K562 (cell line): Measurements from ENCODE around the gene ZNF490. TPM values are rescaled to one million over a fixed set of nuclear protein-coding genes. Genes with fewer than 3 reads are reported as not detected.

ENCODE experiments used
- BDP1 ChIP-seq: IDR thresholded peaks from 3 replicates; pipeline ENCODE4 v1.6.1; 2011; ENCODE audit not compliant: insufficient read length, insufficient read depth
- BRF1 ChIP-seq: IDR thresholded peaks from 3 replicates; pipeline ENCODE4 v1.6.1; 2011; ENCODE audit warnings: borderline replicate concordance, mild to moderate bottlenecking; ENCODE audit not compliant: insufficient read length; ENCODE audit errors: extremely low read depth
- CBX5 ChIP-seq: IDR thresholded peaks from 2 replicates; pipeline ENCODE4 v1.6.1; 2014; ENCODE audit warnings: low read depth, borderline replicate concordance
- GABPA ChIP-seq: fragments of 200-800 bp; sonication (Bioruptor generic); conservative IDR thresholded peaks from 2 replicates; pipeline ENCODE4 v1.6.1; 2016; ENCODE audit warnings: low read depth, missing genetic modification characterization, missing compliant biosample characterization
- GATA2 ChIP-seq: sonication (generic); formaldehyde crosslinking; IDR thresholded peaks from 2 replicates; pipeline ENCODE4 v1.4.0; 2020; ENCODE audit warnings: mild to moderate bottlenecking, missing genetic modification reagents
- MXI1 ChIP-seq: IDR thresholded peaks from 2 replicates; pipeline ENCODE4 v1.6.1; 2011; ENCODE audit warnings: low read depth, mild to moderate bottlenecking, improper control_type of control experiment, low read length
- NCOA4 ChIP-seq: fragments of 450-650 bp; IDR thresholded peaks from 2 replicates; pipeline ENCODE4 v1.6.1; 2018; ENCODE audit warnings: mild to moderate bottlenecking; ENCODE audit not compliant: partially characterized antibody
- NFE2 ChIP-seq: IDR thresholded peaks from 2 replicates; pipeline ENCODE4 v1.6.1; 2014; ENCODE audit warnings: antibody characterized with exemption, low read depth
- NUFIP1 ChIP-seq: fragments of 450-650 bp; IDR thresholded peaks from 2 replicates; pipeline ENCODE4 v1.6.1; 2018; ENCODE audit not compliant: partially characterized antibody
- PCBP2 ChIP-seq: fragments of 200-400 bp; formaldehyde crosslinking; IDR thresholded peaks from 2 replicates; pipeline ENCODE4 v1.6.1; 2018; ENCODE audit warnings: low read length, low read depth, mild to moderate bottlenecking, moderate library complexity; ENCODE audit not compliant: poor library complexity, severe bottlenecking
- ZNF77 ChIP-seq: fragments of 250-450 bp; sonication (Bioruptor Pico); IDR thresholded peaks from 2 replicates; pipeline ENCODE4 v1.5.0; 2020
- polyA plus RNA-seq, 8 experiments: library from polyadenylated mRNA; depleted of rRNA in 4 of 8; stranded (reverse) in 5 of 8; unstranded in 3 of 8; fragments of >200 nt; fragmentation: Nextera tagmentation in 2 of 8; fragmentation: Illumina TruSeq in 1 of 8; extraction: Ambion mirVana in 2 of 8; extraction: Trizol in 1 of 8; gene quantifications; 2 replicates each; pipeline versions ENCODE4 v1.2.1 to v1.2.3, GENCODE V29; 2011 to 2014; ENCODE audit warnings: inconsistent platforms in 1 of 8, missing spikeins in 1 of 8
- total RNA-seq, 7 experiments: library from RNA; depleted of rRNA in 6 of 7; stranded (reverse); fragments of >200 nt in 6 of 7; fragmentation: Illumina TruSeq in 2 of 7; extraction: Trizol in 2 of 7; gene quantifications; 2 replicates each; pipeline versions ENCODE4 v1.2.1 to v1.2.3, GENCODE V29; 2011 to 2021; ENCODE audit warnings: low replicate concordance in 1 of 7
- TF ChIP-seq, protein P1 (sequence below): fragments of 250-450 bp; sonication (Bioruptor Pico); IDR thresholded peaks from 2 replicates; pipeline ENCODE4 v1.5.0; 2020; ENCODE audit warnings: mild to moderate bottlenecking, borderline replicate concordance
- TF ChIP-seq, protein P2 (sequence below): fragments of 200-400 bp; formaldehyde crosslinking; IDR thresholded peaks from 2 replicates; pipeline ENCODE4 v1.6.1; 2017; ENCODE audit warnings: mild to moderate bottlenecking, low read depth, low read length, moderate library complexity
- TF ChIP-seq, protein P3 (sequence below): fragments of 450-650 bp; formaldehyde crosslinking; IDR thresholded peaks from 2 replicates; pipeline ENCODE4 v1.4.0; 2020; ENCODE audit warnings: mild to moderate bottlenecking
- TF ChIP-seq, protein P4 (sequence below): fragments of 450-650 bp; IDR thresholded peaks from 2 replicates; pipeline ENCODE4 v1.6.1; 2016; ENCODE audit warnings: missing biosample characterization, missing genetic modification characterization

ZNF490 gene
- total and polyA plus RNA-seq, 9 of the 15 experiments (the other 6 are each of a cell fraction or from before 2014, with no cell fraction given): 0.90 to 8.3 (median 4.4) TPM

DNA sequence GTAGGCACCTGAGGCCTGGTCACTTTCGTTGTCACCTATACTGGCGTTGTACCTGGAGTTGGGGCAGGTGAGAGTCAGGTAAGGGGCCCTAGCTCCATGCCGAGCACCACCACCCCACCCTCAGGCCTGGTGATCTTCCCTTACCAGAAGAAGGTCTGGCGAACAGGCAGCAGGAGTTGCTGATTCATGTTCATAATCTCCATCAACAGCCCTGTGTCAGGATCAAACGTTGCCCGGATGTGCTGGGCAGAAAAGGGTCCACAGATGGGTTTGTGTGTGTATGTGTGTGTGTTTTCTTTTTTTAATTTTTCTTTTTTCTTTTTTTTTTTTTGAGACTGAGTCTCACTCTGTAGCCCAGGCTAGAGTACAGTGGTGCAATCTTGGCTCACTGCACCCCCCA lies 41.6 kb upstream of the ZNF490 start (continued):
- TF ChIP-seq, protein P1, sequence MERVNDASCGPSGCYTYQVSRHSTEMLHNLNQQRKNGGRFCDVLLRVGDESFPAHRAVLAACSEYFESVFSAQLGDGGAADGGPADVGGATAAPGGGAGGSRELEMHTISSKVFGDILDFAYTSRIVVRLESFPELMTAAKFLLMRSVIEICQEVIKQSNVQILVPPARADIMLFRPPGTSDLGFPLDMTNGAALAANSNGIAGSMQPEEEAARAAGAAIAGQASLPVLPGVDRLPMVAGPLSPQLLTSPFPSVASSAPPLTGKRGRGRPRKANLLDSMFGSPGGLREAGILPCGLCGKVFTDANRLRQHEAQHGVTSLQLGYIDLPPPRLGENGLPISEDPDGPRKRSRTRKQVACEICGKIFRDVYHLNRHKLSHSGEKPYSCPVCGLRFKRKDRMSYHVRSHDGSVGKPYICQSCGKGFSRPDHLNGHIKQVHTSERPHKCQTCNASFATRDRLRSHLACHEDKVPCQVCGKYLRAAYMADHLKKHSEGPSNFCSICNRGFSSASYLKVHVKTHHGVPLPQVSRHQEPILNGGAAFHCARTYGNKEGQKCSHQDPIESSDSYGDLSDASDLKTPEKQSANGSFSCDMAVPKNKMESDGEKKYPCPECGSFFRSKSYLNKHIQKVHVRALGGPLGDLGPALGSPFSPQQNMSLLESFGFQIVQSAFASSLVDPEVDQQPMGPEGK: no peak
- TF ChIP-seq NFE2: peak; percentile 64
- TF ChIP-seq, protein P2, sequence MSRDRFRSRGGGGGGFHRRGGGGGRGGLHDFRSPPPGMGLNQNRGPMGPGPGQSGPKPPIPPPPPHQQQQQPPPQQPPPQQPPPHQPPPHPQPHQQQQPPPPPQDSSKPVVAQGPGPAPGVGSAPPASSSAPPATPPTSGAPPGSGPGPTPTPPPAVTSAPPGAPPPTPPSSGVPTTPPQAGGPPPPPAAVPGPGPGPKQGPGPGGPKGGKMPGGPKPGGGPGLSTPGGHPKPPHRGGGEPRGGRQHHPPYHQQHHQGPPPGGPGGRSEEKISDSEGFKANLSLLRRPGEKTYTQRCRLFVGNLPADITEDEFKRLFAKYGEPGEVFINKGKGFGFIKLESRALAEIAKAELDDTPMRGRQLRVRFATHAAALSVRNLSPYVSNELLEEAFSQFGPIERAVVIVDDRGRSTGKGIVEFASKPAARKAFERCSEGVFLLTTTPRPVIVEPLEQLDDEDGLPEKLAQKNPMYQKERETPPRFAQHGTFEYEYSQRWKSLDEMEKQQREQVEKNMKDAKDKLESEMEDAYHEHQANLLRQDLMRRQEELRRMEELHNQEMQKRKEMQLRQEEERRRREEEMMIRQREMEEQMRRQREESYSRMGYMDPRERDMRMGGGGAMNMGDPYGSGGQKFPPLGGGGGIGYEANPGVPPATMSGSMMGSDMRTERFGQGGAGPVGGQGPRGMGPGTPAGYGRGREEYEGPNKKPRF: no peak
- no peak for TF ChIP-seq ZNF77
- no peak for TF ChIP-seq CBX5
- TF ChIP-seq GATA2: no peak
- no peak for TF ChIP-seq BDP1
- no peak for TF ChIP-seq BRF1
- TF ChIP-seq MXI1: no peak
- TF ChIP-seq PCBP2: no peak
- TF ChIP-seq NCOA4: no peak
- TF ChIP-seq NUFIP1: no peak
- TF ChIP-seq, protein P3, sequence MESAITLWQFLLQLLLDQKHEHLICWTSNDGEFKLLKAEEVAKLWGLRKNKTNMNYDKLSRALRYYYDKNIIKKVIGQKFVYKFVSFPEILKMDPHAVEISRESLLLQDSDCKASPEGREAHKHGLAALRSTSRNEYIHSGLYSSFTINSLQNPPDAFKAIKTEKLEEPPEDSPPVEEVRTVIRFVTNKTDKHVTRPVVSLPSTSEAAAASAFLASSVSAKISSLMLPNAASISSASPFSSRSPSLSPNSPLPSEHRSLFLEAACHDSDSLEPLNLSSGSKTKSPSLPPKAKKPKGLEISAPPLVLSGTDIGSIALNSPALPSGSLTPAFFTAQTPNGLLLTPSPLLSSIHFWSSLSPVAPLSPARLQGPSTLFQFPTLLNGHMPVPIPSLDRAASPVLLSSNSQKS (CRISPR knock-in tag): no peak
- no peak for TF ChIP-seq GABPA (tag)
- TF ChIP-seq, protein P4, sequence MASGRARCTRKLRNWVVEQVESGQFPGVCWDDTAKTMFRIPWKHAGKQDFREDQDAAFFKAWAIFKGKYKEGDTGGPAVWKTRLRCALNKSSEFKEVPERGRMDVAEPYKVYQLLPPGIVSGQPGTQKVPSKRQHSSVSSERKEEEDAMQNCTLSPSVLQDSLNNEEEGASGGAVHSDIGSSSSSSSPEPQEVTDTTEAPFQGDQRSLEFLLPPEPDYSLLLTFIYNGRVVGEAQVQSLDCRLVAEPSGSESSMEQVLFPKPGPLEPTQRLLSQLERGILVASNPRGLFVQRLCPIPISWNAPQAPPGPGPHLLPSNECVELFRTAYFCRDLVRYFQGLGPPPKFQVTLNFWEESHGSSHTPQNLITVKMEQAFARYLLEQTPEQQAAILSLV: no peak
